Stimulated activated CD4-positive, alpha-beta T cell treated with anti-CD3 and anti-CD28 coated beads, Interleukin-12 subunit alpha, Interleukin-12 subunit beta, amount 100 ng/mL, for 24 hours (primary cell): Measurements from ENCODE around the gene SCYGR3.
"Not testable (repeated sequence)": the region's sequence is repeated elsewhere in the genome, so short reads cannot be mapped to it uniquely, and the experiment has no call there.

Experiments used
- DNase-seq, 2 experiments: peaks; one replicate each; pipeline ENCODE4 v3.0.0-alpha.2; 2020; ENCODE audit warnings: low read depth in 2 of 2

The SCYGR3 gene

DNA sequence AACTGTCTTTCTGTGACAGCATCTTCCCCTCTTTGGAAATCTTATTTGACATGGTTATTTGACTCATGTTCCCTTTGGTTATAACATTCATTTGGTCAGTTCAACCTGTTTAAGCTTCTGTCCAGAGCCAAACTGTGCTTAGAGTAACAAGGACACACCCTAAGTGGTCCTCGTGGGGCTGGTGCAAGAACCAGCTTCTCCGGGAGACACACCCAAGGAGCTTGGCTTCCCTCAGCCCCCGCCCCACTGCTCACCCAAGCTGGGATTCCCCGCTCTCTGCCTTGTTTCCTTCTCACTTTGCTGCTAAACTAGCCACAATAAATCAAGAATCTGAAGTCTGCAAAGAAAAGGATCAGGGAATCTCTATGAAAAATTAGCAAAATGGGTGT, 1.4 kb downstream of the SCYGR3 start:
- DNase-seq, result no peak

DNA sequence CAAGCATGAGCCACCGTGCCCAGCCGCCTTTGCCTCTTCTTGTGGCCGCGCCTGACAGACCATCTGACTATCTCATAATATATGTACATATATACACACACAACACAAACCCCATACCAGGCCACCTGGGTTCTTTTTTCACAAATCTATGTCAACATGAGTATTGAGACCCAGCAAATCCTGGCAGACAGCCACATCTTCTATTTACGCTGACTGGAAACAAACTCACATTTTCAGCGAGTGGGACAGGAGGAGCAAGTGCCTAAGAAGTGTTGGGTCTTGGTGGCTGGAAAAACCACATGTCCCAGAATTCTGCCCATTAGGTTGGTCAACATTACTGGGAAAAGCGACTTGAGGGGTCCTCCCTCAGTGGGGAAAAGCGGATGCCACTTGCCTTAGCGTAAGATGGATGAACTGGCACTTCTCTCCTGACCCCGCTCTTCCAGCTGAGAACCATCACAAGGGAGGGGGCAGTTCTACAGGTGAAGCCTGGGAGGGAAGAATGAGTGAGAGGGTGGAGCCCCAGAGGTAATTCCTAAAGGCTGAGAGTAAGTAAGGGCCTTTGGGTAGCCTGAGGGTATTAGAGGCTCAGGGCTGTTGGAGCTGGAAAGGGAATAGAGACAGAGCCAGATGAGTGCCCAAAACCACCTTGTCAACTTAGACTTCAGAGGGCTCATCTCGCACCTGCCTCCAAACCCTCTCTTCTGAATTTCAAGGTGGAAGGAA, 1.9 kb downstream of the SCYGR3 start:
- no peak for DNase-seq

DNA sequence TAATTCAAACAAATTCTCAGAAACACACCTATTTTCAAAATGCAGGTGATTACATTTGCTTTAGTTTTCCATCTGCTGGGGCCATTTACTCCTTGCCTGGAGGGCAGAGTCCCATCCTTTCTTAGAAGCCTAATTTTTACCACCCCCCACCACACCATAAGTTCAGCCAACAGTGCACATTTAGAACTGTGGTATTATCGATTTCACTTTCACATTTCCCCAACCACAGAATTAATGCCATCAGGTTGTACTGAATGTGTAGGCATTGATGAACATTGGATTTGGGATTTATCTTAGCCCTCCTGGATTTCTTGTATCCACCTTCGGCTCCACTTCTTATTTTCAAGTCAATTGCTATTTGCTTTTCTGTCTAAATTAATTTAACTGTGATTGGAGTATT, 4.5 kb downstream of the SCYGR3 start:
- no peak for DNase-seq

DNA sequence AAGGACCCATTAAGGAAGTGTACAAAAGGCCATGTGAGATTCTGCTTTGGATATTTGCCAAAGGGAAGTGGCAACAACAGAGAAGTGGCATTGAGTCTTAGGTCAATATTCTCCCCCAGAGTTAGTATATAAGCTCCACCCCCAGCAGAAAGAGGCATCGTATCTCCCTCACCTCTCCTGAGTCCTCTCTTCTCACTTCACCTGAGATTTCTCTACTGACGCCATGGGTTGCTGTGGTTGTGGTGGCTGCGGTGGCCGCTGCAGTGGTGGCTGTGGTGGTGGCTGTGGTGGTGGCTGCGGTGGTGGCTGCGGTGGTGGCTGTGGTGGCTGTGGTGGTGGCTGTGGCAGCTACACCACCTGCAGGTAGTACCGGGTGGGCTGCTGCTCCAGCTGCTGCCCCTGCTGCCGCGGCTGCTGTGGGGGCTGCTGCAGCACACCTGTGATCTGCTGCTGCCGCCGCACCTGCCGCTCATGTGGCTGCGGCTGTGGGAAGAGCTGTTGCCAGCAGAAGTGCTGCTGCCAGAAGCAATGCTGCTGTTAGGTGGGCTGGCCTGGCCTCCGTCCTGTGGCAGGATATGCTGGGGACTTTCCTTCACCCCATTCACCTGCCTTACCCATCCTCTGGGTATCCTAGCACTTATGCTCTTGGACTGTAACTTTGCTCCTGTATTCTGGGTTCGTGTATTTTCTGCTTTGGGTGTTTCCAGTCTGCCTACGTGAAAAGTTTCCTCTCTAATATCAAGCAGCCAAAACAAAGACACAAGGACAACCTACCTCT, 5.9 kb downstream of the SCYGR3 start:
- no peak for DNase-seq

DNA sequence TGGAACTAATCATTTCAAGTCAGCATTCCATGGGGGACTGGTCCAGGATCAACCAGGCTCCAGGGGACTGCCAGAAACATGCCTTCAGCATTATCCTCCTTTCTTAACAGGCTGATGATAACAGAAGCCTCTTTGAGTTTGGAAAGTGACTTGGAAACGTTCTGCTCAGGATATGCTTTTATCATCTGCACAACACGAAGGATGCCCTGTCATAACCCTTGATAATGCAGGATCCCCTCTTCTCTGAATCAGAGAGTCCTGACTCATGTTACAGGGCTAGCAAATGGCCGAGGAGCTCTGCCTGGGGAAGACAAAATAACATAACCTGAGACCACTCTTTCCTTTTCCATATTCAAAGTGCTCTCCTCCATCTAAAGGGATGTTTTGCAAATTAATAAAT, 6.7 kb downstream of the SCYGR3 start:
- DNase-seq, result no peak

DNA sequence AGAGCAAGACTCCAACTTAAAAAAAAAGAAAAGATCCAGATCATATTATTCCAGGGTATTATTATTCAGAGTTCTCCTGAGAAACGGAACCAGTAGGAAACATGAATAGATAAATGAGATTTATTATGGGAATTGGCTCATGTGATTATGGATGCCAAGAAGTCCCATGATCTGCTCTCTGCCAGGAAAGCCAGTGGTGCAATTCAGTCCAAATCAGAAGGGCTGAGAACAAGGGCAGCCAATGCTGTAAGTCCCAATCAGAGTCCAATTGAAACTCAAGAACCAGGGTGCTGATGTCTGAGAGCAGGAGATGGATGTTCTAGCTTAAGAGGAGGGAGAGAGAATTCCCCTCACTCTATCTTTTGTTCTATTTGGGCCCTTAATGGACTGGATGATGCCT, 8.2 kb downstream of the SCYGR3 start:
- DNase-seq, result no peak

DNA sequence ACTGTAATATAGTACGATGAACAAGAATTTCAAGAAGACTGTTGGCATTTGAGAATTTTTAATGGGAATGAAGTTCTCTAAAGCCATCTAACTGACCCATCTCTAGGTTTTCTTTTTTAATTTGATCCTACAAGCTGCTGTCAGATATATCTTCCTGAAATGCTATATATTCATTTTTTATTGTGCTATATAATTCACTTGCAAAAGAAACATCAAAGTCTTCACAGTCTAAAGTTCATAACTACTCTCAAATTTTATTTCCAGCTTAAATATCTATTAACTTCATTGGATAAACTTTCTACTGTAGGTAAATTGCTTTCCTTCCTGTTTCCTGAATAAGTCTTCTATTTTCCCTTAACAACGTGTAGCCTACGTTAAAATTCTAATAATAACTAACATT, 12.3 kb downstream of the SCYGR3 start:
- DNase-seq, result no peak

DNA sequence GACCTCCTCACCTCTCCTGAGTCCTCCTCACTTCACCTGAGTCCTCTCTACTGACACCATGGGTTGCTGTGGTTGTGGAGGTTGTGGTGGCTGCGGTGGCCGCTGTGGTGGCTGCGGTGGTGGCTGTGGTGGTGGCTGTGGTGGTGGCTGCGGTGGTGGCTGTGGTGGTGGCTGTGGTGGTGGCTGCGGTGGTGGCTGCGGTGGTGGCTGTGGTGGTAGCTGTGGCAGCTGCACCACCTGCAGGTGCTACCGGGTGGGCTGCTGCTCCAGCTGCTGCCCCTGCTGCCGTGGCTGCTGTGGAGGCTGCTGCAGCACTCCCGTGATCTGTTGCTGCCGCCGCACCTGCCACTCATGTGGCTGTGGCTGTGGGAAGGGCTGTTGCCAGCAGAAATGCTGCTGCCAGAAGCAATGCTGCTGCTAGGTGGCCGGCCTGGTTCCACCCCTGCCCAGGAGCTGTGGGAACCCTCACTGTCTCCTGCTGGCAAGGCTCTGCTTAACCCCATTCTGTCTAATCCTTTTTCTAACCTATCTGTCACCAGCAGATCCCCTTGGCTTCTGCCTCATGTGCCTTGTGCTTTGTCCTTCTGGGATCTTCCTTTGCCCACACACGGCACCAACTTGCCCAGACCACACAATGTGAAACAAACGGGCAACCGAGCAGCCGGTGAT, 15.7 kb downstream of the SCYGR3 start, which contains the start of gene SCYGR2:
Gene SCYGR2 (plus strand): TSS at position 59 of the 669 bp plus-strand sequence. CDS start 0 bp downstream, at position 59.
- DNase-seq, result not testable (repeated sequence)

DNA sequence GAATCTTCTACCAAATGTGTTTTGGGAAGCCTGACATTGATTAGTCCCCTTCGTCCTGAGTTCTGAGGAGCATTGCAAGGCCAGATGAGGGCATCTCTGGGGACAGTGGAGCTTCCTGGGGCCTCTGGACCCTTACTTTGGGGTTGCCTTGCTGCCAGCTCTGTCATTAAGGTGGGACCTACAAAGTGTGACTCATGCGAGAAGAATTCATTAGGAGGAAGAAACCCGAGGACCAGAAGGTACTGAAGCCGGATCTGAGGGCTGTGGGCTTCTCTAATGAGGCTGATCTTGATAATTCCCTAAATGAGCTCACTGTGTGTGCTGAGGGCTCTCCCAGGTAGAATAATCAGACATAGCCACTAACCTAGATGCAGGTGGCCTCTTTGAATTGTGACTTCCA, 16.6 kb downstream of the SCYGR3 start:
- no peak for DNase-seq

DNA sequence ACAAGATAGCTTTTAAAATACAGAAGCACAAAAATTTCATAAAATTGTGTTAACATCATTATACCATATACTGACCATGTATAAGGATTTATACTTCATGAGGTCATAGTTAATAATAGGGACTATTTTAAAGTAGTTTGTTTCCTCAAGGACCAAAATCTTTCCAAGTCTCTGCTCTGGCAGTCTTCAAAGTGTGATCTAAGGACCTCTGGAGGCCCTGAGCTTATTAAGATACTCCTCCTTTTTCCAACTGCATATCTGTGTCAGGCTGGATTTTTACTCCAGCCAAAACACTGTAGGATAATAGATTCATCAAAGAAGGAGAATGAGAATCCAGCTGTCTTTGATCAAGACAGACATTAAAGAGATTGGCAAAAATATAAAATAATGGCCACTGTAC, 17.6 kb downstream of the SCYGR3 start:
- DNase-seq, result no peak

DNA sequence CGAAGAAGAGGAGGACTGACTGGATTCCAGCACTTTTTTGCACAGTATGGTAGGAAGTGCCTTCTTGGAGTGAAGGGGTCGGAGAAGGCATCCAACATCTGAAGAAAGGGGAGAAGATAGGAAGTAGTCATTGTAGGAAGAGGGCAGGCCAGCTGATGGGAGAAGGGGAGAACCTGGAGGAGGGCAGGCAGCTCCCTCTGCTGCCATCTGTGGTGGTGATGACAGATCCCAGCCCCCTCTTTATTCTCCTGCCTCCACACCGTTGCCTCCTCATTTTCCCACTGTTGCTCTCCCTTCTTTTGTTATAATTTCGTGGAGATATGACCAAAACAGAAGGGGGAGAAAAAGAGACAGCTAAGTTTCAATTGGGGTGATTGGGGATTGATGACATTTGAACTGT, 18.8 kb downstream of the SCYGR3 start:
- DNase-seq, result no peak

DNA sequence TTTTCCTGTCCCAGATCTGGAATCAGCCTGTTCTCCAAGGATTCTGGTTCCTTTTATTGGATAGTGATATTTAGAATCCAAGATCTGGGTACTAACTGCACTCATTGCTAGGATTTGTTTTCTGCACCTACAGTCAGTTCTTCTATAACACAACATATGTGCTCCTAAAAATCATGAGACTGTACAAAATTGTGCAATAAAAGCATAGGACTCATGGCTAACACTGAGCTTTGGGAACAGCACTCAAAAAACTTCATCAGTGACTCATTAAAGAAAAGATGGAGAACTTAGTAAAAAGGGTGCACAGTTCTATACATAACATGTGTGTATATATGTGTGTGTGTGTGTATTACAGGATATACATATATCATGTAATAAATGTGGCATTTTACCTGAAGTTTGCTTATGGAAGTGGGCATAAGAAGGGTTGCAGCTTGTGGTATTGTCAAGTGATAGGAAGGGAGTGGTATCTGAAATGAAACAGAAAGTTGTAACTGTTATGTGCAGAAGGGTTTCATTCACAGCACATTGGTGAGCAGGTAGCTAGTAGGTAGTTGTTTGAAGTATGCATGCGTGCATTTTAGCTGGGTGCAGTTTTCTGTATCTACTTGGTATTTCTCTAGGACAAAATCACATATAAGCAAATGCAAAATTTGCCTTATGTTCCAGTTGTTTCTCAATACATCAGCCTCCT, 21.8 kb downstream of the SCYGR3 start:
- DNase-seq, result no peak

DNA sequence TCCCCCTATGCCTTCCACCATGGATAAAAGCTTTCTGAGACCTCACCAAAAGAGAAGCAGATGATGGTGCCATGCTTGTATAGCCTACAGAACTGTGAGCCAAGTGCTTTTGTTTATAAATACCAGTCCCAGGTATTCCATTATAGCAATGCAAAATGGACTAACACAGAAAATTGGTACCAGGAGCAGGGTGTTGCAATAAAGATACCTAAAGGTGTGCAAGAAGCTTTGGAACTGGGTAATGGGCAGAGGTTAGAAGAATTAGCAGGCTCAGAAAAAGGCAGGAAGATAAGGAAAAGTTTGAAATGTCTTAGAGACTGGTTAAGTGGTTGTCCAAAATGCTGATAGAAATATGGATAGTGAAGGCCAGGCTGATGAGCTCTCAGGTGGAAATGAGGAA, 32.3 kb downstream of the SCYGR3 start:
- no peak for DNase-seq

DNA sequence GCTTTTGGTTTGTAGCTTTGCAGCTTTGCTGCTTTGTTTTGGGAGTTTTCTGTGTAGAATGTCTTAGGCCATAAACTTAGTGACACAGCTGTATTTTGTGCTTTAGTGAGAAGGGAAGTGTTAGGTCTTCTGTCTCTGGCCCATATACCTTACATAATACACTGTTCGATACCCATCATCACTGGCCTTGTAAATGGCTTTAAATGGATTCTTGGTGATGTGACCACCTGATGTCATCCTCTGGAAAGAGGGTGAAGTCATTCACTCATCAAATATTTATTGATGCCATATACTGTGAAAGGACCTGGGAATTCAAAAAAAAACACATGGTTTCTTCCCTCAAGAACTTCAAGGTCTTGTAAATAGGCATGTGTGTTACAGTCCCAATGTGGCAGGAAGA, 34.8 kb downstream of the SCYGR3 start:
- DNase-seq, result no peak

DNA sequence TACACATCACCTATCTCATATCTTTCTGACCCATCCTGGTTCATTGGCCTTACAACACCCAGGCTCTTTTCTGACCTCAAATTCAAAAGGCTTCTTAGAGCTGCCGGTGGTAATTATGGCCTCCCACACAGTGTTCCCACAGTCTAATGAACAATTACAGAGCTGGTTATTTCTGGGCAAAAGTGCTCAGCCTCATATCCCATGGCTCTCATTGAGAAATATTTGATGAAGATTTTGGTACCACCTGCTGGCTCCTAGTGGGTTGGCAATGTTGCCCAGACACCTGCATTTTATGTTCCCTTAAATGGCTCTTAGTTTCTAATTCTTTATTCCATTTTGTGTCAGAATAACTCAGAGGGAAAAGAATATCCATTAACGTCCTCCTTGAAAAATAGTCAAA, 36.0 kb downstream of the SCYGR3 start:
- no peak for DNase-seq

DNA sequence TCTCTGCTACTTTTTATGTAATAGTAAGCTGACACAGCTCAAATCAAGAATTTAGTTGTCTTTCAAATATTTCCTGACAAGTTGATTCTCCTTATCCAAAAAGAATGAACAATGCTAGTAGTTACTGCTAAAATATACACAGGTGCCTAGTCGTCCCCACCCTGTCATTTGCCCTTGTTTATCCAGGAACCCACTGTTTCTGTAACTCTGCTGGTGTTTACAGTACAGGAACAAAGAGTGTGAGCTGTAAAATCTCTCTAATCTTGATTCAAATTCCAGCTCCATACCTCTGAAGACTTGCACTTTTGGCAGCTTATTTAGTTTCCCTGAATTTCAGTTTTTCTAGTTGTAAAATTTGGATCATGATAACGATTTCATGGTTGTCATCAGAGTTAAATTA, 37.1 kb downstream of the SCYGR3 start:
- no peak for DNase-seq

DNA sequence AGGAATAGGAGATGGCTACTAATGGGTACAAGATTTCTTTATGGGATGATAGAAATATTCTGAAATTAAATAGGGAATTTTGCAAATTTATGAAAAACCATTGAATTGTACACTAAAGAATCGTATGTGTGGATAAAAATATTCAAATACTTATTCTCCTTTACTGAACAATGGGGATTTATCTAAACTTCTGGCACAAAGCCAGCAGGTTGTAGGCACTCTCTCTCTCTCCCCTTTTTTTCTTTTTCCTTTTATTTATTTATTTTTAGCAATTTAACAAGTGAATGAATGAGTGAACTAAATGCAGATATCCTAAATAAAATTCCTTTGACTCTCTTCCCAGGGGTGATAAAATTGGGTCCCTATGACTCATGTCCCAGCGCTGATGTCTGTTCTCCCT, 37.8 kb downstream of the SCYGR3 start:
- DNase-seq, result no peak

DNA sequence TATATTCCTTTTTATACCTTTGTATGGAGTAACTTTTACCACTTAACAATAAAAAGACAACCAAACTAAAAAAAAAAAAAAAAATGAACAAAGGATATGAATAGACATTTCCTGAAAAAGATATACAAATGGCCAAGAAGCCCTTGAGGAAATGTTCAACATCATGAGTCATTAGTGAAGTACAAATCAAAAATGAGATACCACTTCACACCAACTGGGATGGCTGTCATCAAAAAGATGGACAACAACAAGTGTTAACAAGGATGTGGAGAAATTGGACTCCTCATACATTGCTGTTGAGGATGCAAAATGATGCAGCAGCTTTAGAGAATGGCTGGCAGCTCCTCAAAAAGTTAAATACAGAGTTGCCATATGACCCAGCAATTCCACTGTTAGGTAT, 38.5 kb downstream of the SCYGR3 start:
- DNase-seq, result no peak

DNA sequence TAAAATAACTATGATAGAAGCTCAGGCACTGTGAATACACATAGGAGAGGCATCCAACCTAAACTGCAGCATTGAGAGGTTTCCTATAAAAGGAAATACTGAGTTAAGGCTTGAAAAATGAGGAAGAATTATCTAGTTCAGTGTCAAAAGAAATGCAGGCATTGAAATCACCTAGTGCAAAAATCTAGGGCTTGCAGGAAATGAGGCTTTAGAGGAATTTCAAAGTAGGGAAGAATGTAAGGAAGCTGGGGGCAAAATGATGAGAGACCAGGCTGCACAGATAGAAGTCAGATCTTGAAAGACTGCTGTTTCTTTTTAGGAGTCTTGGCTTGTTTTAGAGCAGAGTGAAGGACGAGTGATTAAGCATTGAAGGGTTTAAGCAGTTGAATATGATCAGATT, 44.0 kb downstream of the SCYGR3 start:
- no peak for DNase-seq

DNA sequence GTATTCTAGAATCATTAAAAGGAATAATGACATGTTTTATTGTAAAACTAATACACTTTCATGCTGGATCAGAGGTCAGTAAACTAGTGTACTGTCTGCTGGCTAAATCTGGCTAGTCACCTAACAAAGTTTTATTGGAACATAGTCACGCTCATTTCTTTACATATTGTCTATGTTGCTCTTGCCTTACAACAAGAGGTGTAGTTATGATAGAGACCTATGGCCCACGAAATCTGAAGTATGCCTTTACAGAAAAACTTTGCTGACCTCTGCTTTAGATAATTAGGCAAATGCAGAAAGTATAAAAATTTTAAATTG, 45.8 kb downstream of the SCYGR3 start:
- no peak for DNase-seq

DNA sequence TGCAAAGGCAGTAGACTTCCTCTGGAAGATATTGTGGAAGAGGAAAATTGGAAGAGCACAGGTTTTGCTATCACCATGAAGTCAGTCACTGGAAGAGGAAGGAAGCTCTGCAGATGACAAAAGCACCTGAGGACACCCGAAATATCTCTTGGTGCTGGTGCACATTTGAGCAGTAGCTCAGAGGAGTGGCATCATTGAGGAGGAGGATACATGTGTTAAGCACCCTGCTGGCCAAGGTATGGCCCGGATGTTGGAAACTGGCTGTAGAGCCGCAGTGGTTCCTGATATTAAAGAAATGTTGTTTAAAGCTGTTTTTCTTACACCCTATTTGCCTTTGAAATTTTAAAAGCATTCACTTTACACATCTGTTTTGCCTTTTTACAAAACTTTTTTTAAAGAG, 48.6 kb downstream of the SCYGR3 start:
- DNase-seq, result no peak

DNA sequence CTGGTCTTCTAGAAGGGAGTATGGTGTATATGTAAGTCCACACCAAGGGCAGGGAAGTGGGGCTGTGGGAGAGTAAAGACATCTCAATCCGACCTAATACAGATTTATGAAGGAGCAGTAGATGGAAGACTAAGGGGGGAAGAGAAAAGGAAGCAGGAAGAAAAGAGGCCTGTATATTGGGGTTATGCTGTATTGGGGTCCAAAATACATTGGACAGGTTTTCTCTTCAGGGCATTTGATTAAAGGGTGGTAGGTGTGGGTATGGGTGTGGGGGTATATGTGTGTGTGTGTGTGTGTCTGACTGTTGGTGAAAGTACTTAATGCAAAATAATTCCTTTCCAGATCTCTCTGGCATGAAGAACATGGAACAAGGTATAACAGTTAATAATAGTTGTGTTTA, 49.6 kb downstream of the SCYGR3 start:
- DNase-seq, result no peak
